Motor neuron (in vitro differentiated cells): ENCODE data around the gene LSG1. TPM values are rescaled to one million over a fixed set of nuclear protein-coding genes. Genes with fewer than 3 reads are reported as not detected.

ENCODE experiments used
- ATAC-seq, 8 experiments: fragments of 200-7000 bp; cut with Tn5 transposase; replicated peaks in 6 of 8; 2 replicates each; pipeline ENCODE4 v1.8.0; 2021; ENCODE audit warnings: mild to moderate bottlenecking in 8 of 8, moderate library complexity in 8 of 8
- H3K27ac ChIP-seq, 2 donors: fragments of 250-450 bp; sonication (Bioruptor Pico); 2 replicates each; pipeline ENCODE4 v1.9.0; 2021; ENCODE audit warnings: antibody characterized with exemption in 2 of 2, mild to moderate bottlenecking in 2 of 2, moderate library complexity in 1 of 2
- H3K4me1 ChIP-seq, 2 donors: fragments of 250-450 bp; sonication (Bioruptor Pico); replicated peaks in 1 of 2; 2 replicates each; pipeline ENCODE4 v1.6.1; 2021; ENCODE audit warnings: antibody characterized with exemption in 2 of 2, mild to moderate bottlenecking in 2 of 2, moderate library complexity in 1 of 2
- H3K4me3 ChIP-seq, 5 donors: fragments of 250-450 bp; sonication (Bioruptor Pico); 2 replicates each; pipeline ENCODE4 v1.9.0; 2021; ENCODE audit warnings: antibody characterized with exemption in 5 of 5, mild to moderate bottlenecking in 5 of 5, moderate library complexity in 4 of 5
- WGBS, 10 experiments: fragments of 450-650 bp; shearing (Covaris generic); methylation state at CpG; one replicate each; pipeline ENCODE4 v1.0.0; 2022; 5-methylcytosine and 5-hydroxymethylcytosine counted together
- in situ Hi-C, 9 experiments: fragments of 400-800 bp; cut with MboI; loops; one replicate each; pipeline ENCODE4 v1.15.0; 2021; ENCODE audit warnings: low sequenced_read_pairs in 9 of 9, low pct_unique_long_range_greater_than_20kb in 2 of 9; ENCODE audit not compliant: unreplicated experiment in 9 of 9
- total RNA-seq, 8 experiments: library from RNA; unstranded; fragments of 300-600 nt; gene quantifications; 2 replicates each; pipeline versions ENCODE4 v1.2.3 to v1.2.4, GENCODE V29; 2022

Gene LSG1
- total RNA-seq, 8 experiments from 2014 or later: 16.9 to 42.7 (median 27.3) TPM

DNA sequence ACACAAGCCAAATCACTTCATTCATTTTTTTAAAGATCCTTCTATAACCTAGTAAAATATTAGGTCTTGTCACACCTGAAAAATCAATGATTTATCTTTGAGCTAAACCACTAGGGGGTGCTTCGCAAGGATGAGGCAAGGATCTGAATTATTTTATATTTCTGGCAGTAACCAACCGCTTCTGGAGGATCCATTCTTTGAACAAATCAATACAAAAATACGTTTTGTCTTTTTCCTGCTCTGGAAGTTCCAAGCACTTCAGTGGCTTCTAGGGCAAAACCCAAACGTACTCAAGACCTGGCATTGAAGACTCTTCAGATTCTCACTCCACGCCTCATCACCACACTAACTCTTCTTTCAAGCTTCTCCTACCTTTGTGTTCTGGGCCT is 486 bp downstream of the LSG1 start:
- peak in 2 of 8 experiments; percentile 2 for ATAC-seq
- in situ Hi-C loops: loop anchor here in 2 of 9 experiments (10.0 kb wide), 2 partner anchors 583 to 593 kb away; no protein-coding TSS in a partner anchor

GRCh38 chr3:194667363-194667762 is 4.6 kb downstream of the LSG1 start:
- no peak for ATAC-seq
- Histone ChIP-seq H3K4me3 (no peak overlapping the region), H3K27ac (no peak overlapping the region), H3K4me1 (peaks cover 0 to 5% of the 10 kb centered on the region in 2 donors)
- 73 to 100% (median 87%) methylated on average over 1 to 4 of the region's 7 CpGs; no CpG with 5 or more reads in 6 of the 10 experiments for WGBS, 10 experiments
- in situ Hi-C loops: no loop called here

More for the DNA sequence above, 486 bp downstream of the LSG1 start:
- Histone ChIP-seq H3K27ac (peak overlapping the region; percentile 74 to 95), H3K4me3 (peak overlapping the region; percentile 46 to 68 (median 50)), H3K4me1 (peaks cover 2 to 5% of the 10 kb centered on the region in 2 donors)
- 0 to 6% (median 0%) methylated on average over 1 to 5 of the region's 5 CpGs; no CpG with 5 or more reads in 2 of the 10 experiments for WGBS, 10 experiments

DNA sequence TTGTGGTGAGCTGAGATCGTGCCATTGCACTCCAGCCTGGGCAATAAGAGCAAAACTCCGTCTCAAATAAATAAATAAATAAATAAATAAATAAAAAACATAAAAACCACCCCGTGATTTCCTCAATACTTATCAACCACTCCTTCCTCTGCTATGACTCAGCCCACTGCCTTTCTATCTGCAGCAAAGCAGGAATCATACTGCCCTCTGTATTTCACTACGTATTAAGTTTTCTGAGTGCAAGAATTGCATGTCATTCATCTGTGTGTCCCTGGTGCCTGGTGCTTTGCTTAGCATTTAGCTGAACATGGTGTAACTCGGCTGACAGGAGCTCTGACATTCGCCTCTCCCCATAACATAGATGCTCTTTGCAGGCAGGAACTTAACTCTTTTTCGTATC is 7.1 kb downstream of the LSG1 start:
- ATAC-seq: no peak
- in situ Hi-C loops: no loop called here
- Histone ChIP-seq H3K4me1 (no peaks in the 10 kb centered on the region), H3K4me3 (no peak overlapping the region), H3K27ac (no peak overlapping the region)
- WGBS, 10 experiments: 80 to 100% (median 92%) methylated on average over 2 to 6 of the region's 7 CpGs; no CpG with 5 or more reads in 1 of the 10 experiments

DNA sequence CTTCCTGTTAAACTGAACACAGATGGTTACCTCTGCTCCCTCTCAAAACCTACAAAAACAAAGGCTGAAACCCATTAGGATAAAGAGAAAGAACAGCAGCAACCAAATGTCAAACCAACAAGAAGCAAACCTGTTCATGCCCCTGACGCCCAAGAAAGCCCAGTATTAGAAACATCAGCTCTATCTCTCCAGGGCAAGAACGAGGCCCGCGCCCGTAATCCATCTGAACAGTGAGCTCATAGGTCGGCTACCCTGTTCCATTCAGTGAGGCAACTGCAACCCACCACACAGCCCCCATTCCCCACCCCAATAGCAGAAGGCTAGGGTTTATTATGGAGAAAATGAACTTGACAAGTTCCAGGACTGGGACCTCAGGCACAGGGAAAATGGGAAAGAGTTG is 10.0 kb downstream of the LSG1 start:
- ATAC-seq: no peak
- H3K27ac ChIP-seq: no peak overlapping the region
- 60 to 95% (median 72%) methylated on average over 1 to 5 of the region's 6 CpGs; no CpG with 5 or more reads in 4 of the 10 experiments for WGBS, 10 experiments
- in situ Hi-C loops: no loop called here
- no peak overlapping the region for H3K4me3 ChIP-seq
- H3K4me1 ChIP-seq: no peaks in the 10 kb centered on the region

DNA sequence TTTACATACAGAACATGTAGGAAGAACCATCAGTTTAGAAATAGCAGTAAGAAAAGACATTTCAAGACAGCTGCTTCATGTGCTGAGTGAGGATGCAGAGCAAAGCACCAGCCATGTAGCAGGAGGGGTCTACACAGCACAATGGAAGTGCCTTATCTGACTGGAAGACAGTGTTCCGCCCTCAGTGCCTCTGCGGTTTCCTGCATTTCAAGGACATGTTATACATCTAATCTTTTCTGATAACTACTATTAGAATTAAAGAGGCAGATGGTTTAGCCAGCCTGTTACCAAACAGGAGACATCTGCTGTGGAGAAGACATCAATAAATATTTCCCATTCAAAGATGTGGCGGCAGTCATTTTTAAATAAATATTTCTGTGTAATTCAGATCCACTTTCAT is 10.6 kb downstream of the LSG1 start:
- H3K4me3 ChIP-seq: no peak overlapping the region
- no peaks in the 10 kb centered on the region for H3K4me1 ChIP-seq
- 67 to 100% (median 92%) methylated on average over 1 to 3 of the region's 3 CpGs; no CpG with 5 or more reads in 2 of the 10 experiments for WGBS, 10 experiments
- in situ Hi-C loops: no loop called here
- H3K27ac ChIP-seq: no peak overlapping the region
- ATAC-seq: no peak

DNA sequence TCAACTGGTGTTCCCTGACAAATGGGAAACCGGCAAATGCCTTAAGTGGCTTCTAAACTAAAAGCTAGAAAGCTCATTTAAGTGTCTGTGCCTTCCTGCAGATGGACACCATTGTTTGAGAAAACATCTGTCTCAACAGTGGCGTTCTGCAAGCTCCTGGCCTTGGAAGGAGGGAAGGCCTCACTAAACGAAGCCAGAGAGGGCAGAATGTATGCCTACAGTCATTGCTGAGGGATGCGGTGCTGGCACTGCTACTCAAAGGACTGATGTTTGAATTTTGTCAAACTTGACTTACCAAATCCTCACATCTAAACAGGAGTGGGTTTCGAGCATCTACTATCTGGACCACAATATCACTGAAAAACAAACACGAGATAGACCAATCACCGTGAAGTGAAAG is 12.2 kb downstream of the LSG1 start:
- ATAC-seq: no peak
- Histone ChIP-seq H3K27ac (no peak overlapping the region), H3K4me1 (no peaks in the 10 kb centered on the region), H3K4me3 (no peak overlapping the region)
- in situ Hi-C loops: no loop called here
- 0 to 100% (median 85%) methylated on average over 1 to 6 of the region's 7 CpGs for WGBS, 10 experiments

DNA sequence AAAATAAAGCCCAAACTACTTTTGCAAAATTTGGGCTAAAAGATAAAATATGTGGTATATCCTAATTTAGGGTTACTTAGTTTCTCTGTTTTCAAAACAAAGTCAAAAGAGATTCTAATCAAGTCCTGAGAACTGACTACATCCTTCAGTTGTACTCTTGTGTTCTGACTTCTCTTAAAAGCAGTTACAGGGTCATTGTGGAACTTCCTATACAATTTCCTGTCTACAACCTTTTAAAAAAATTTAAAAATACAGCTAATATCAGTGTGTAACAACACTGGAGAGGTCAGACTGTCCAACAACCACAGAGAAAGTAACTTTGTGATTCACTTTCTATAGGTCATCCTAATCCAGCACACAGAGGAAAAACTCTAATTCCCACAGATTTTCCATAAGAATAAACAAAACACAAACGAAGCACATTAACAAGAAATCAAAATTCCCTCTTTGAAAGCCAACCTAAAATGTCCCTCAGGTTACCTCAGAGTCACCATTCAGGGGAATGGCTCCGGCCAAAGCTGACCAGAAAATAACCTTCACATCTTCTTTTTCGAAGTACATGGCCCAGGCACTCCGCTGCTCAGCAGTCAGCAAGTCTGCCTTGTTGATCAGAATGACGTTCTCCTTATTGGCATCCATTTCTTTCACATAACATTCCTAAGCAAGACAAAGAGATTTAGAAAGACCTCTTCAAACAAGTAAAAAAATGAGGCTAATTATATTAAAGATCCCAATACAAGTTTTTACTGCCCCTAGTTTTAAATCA is 13.3 kb downstream of the LSG1 start:
- ATAC-seq: no peak
- Histone ChIP-seq H3K4me1 (no peaks in the 10 kb centered on the region), H3K4me3 (no peak overlapping the region), H3K27ac (no peak overlapping the region)
- WGBS, 10 experiments: 39 to 96% (median 87%) methylated on average over 2 to 5 of the region's 5 CpGs; no CpG with 5 or more reads in 1 of the 10 experiments
- in situ Hi-C loops: no loop called here

DNA sequence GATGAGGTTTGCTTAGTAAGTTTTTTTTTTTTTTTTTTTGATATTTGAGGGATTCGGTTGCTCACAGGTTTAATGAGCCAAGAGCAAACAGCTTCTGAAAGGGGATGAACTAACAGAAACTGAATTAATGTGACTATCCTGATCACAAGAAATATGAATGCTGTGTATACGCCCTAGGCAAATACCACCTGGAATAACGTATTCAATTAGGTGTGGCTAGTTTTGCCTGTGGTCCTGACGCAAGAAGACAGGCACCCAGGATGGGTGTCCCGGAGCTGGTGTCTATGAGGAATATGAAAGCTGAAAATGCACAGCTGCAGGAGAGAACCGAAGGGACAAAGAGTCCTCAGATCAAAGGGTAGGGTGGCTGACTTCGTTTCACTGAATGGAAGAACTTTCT is 14.6 kb downstream of the LSG1 start:
- 70 to 100% (median 91%) methylated on average over 1 to 7 of the region's 7 CpGs for WGBS, 10 experiments
- in situ Hi-C loops: no loop called here
- no peak overlapping the region for H3K4me3 ChIP-seq
- ATAC-seq: peak in 1 of 8 experiments; percentile 36
- H3K4me1 ChIP-seq: no peaks in the 10 kb centered on the region
- no peak overlapping the region for H3K27ac ChIP-seq

DNA sequence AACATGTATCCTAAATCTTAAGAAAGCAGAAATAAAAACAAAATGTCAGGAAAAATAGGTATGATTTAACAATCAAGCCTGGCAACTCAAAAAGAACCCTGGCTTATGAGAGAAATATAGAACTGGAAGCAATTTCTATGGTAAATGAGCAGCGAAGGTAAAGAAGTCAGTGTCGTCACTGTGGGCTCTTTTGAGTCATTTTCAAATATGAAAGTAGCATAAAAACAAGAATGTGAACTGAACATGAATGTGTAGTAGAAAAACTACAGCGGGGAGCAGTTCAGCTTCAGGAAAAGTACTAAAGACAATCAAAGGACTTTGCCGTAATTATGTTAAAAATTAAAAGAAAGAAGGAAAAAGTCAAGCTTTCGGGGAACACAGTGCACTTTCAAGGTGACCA is 17.5 kb downstream of the LSG1 start:
- no peak overlapping the region for H3K27ac ChIP-seq

GRCh38 chr3:194647747-194648146 is 24.2 kb downstream of the LSG1 start:
- H3K27ac ChIP-seq: no peak overlapping the region
- in situ Hi-C loops: no loop called here
- 75 to 100% (median 88%) methylated on average over 2 to 3 of the region's 3 CpGs; no CpG with 5 or more reads in 1 of the 10 experiments for WGBS, 10 experiments

More for the DNA sequence above, 17.5 kb downstream of the LSG1 start:
- WGBS, 10 experiments: 64 to 97% (median 84%) methylated on average over 4 to 5 of the region's 5 CpGs
- in situ Hi-C loops: no loop called here
- peak in 1 of 8 experiments; percentile 26 for ATAC-seq
- H3K4me1 ChIP-seq: no peaks in the 10 kb centered on the region
- H3K4me3 ChIP-seq: no peak overlapping the region

GRCh38 chr3:194642769-194643168 is 29.2 kb downstream of the LSG1 start:
- no peak for ATAC-seq
- no peak overlapping the region for H3K27ac ChIP-seq
- in situ Hi-C loops: no loop called here
- H3K4me3 ChIP-seq: no peak overlapping the region
- WGBS, 10 experiments: 75 to 100% (median 92%) methylated on average over 1 to 2 of the region's 2 CpGs; no CpG with 5 or more reads in 1 of the 10 experiments
- H3K4me1 ChIP-seq: no peaks in the 10 kb centered on the region

More at GRCh38 chr3:194647747-194648146, 24.2 kb downstream of the LSG1 start:
- H3K4me3 ChIP-seq: no peak overlapping the region
- no peak for ATAC-seq
- H3K4me1 ChIP-seq: no peaks in the 10 kb centered on the region

DNA sequence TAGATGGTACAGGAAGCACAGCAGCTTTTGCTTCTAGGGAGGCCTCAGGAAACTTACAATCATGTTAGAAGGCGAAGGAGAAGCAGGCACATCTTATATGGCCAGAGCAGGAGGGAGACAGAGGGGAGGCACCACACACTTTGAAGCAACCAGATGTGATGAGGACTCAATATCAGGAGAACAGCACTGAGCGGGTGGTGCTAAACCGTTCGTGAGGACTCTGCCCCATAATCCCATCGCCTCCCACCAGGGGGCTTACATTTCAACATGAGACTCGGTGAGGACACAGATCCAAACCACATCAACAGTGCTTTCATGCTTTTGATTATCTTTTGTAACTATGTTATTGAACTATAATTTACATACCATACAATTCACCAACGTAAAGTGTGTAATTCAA is 31.2 kb downstream of the LSG1 start:
- in situ Hi-C loops: no loop called here
- Histone ChIP-seq H3K4me3 (no peak overlapping the region), H3K4me1 (no peaks in the 10 kb centered on the region), H3K27ac (no peak overlapping the region)
- ATAC-seq: peak in 1 of 8 experiments; percentile 68
- 58 to 100% (median 79%) methylated on average over 1 to 7 of the region's 7 CpGs; no CpG with 5 or more reads in 2 of the 10 experiments for WGBS, 10 experiments

DNA sequence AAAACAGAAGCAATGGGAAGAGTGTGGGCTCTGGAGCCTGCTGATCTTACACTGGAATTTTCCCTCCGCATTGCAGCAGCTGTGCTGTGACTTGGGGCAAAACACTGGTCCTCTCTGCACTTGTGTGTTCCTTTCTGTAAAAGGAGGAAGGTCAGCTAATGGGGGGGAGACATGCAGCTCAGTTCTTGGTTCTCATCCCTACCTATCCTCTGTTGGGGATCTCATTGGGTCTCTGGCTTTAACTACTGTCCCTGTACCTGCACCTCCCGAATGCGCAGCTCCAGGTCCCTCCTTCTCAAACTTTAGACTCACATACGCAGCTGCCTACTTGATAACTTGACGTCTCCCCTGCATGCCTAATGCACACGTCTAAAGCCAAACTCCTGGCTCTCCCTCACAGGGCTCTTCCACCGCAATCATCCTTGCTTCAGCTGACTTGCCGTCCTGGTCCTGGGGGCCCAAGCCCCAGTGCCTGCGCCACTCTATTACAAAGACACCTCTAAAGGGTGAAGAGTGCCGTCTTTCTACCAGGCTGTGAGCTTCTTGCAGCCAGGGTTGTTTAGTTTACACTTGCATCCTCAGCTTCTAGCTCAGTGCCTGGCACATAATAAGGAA is 32.9 kb downstream of the LSG1 start:
- Histone ChIP-seq H3K27ac (no peak overlapping the region), H3K4me1 (no peaks in the 10 kb centered on the region), H3K4me3 (no peak overlapping the region)
- no peak for ATAC-seq
- in situ Hi-C loops: no loop called here
- WGBS, 10 experiments: 67 to 100% (median 95%) methylated on average over 1 to 6 of the region's 10 CpGs; no CpG with 5 or more reads in 2 of the 10 experiments
